Measurements from ENCODE around the gene KNSTRN.

Gene KNSTRN

DNA sequence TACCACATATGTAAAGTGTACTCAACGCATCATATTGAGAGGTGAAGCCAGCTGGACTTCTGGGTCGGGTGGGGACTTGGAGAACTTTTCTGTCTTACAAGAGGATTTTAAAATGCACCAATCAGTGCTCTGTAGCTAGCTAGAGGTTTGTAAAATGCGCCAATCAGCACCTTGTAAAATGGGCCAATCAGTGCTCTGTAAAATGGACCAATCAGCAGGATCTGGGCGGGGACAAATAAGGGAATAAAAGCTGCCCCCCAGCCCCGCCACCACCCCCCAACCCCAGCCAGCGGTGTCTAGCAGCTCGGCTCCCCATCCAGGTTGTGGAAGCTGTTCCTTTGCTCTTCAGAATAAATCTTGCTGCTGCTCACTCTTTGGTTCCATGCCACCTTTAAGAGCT lies 16.8 kb downstream of the KNSTRN start:
- no peak for DNase-seq (ENCODE audit: low read depth)
- TF ChIP-seq, protein P1, sequence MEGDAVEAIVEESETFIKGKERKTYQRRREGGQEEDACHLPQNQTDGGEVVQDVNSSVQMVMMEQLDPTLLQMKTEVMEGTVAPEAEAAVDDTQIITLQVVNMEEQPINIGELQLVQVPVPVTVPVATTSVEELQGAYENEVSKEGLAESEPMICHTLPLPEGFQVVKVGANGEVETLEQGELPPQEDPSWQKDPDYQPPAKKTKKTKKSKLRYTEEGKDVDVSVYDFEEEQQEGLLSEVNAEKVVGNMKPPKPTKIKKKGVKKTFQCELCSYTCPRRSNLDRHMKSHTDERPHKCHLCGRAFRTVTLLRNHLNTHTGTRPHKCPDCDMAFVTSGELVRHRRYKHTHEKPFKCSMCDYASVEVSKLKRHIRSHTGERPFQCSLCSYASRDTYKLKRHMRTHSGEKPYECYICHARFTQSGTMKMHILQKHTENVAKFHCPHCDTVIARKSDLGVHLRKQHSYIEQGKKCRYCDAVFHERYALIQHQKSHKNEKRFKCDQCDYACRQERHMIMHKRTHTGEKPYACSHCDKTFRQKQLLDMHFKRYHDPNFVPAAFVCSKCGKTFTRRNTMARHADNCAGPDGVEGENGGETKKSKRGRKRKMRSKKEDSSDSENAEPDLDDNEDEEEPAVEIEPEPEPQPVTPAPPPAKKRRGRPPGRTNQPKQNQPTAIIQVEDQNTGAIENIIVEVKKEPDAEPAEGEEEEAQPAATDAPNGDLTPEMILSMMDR (conservative IDR thresholded peaks at IDR 0.05; ENCODE audit: control insufficient read depth, insufficient read depth, low read depth, low read length) = no peak
- H3K4me3 ChIP-seq (ENCODE audit: control insufficient read depth, low read depth, low read length) = no peak overlapping the region

DNA sequence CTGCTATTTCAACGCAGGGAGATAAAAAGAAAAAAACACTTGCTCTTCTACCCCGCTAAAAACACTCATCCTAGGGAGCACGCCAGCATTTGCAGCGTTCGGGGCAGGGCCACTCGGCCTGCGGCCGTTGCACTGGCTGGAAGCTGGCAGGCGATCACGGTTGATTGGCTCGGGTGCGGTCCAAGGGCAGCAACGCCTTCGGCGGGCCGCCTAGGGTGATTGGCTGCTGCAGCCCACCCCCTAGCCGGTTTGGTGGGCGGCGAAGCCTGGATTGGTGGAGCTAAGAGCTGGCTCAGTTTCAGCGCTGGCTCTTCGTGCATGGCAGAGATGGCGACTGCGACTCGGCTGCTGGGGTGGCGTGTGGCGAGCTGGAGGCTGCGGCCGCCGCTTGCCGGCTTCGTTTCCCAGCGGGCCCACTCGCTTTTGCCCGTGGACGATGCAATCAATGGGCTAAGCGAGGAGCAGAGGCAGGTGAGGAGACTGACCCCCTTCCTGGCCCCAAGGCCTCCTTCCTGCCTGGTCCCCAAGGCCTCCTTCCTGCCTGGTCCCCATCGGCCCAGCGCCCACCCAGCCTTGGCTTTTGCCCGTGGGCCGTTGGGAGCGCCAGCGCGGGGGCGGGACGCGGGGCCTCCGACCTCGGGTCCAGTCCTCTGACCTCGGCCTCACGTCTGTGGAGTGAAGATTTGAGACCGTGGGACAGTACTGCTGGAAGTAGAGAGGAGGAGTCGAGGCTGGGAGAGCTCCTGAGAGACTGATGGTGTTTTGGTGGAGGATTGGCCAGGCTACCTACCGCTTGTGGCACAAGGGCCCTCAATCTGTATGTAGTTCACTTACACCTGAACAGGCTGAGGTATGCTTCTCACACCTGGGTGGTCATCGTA lies 23.2 kb downstream of the KNSTRN start, which contains the start of gene IVD:
Gene IVD (plus strand): TSS at position 295 of the 881 bp plus-strand sequence. CDS start 33 bp downstream, at position 328.
- peak; percentile 95 for DNase-seq (ENCODE audit: low read depth)
- TF ChIP-seq, protein P1 (conservative IDR thresholded peaks at IDR 0.05; ENCODE audit: control insufficient read depth, insufficient read depth, low read depth, low read length) = no peak
- peak within 1 kb of the TSS; percentile 86 for H3K4me3 ChIP-seq (ENCODE audit: control insufficient read depth, low read depth, low read length)

DNA sequence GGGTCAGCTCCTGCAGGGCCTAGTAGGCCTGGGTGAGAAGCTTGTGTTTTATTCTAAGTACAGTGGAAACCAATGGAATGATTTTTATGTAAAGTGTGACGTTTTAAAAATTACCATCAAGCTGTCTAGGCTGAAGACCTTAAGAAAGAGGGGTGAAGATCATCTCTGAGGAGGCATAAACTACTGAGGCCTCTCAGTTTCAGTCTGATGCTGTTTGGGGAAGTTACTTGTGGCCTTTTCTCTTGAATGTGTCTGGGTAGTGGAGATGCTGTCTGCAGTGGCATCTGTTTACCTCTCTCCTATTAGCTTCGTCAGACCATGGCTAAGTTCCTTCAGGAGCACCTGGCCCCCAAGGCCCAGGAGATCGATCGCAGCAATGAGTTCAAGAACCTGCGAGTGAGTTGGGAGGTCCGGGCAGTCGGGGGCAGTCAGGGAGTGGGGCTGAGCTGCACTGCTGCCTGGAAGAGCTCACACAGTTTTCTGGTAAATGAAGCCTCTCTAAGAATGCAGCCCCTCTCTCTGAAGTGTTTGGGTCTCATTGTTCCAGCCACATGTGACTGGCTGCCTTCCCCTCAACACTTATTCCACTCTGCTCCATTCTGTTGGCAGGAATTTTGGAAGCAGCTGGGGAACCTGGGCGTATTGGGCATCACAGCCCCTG lies 24.9 kb downstream of the KNSTRN start:
- H3K4me3 ChIP-seq (ENCODE audit: control insufficient read depth, low read depth, low read length) = no peak overlapping the region
- TF ChIP-seq, protein P1 (conservative IDR thresholded peaks at IDR 0.05; ENCODE audit: control insufficient read depth, insufficient read depth, low read depth, low read length) = no peak
- no peak for DNase-seq (ENCODE audit: low read depth)

DNA sequence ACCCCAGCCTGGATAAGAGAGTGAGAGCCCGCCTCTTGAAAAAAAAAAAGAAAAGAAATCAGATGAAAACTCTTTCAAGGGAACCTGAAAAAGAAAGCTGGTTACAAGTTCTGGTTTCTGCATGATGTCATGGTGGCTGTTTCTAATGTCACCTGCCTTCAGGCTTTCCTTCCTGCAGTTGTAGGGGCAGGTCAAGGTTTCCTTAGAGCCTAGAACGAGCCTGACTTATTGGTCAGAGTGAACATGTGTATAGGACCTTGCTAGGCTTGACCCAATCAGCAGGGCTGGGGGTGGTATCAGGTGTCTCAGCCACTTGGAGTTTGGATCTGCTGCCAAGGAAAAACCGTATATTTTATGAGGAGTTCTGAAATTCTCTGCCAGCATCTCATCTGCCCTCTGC lies 26.8 kb downstream of the KNSTRN start:
- no peak overlapping the region for H3K4me3 ChIP-seq (ENCODE audit: control insufficient read depth, low read depth, low read length)
- TF ChIP-seq, protein P1 (conservative IDR thresholded peaks at IDR 0.05; ENCODE audit: control insufficient read depth, insufficient read depth, low read depth, low read length) = no peak
- no peak for DNase-seq (ENCODE audit: low read depth)

DNA sequence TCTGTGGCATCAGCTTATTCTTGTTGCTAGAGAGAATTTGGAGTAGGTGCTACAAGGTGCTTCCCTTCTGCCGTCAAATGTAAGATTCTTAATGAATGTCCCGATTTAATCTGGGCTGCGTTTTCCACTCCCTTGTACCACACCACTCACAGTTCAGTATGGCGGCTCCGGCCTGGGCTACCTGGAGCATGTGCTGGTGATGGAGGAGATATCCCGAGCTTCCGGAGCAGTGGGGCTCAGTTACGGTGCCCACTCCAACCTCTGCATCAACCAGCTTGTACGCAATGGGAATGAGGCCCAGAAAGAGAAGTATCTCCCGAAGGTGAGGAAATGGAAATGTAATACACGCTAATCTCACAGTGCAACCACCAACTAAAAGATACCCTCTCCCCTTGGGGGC lies 28.0 kb downstream of the KNSTRN start:
- no peak overlapping the region for H3K4me3 ChIP-seq (ENCODE audit: control insufficient read depth, low read depth, low read length)
- TF ChIP-seq, protein P1 (conservative IDR thresholded peaks at IDR 0.05; ENCODE audit: control insufficient read depth, insufficient read depth, low read depth, low read length) = no peak
- no peak for DNase-seq (ENCODE audit: low read depth)

DNA sequence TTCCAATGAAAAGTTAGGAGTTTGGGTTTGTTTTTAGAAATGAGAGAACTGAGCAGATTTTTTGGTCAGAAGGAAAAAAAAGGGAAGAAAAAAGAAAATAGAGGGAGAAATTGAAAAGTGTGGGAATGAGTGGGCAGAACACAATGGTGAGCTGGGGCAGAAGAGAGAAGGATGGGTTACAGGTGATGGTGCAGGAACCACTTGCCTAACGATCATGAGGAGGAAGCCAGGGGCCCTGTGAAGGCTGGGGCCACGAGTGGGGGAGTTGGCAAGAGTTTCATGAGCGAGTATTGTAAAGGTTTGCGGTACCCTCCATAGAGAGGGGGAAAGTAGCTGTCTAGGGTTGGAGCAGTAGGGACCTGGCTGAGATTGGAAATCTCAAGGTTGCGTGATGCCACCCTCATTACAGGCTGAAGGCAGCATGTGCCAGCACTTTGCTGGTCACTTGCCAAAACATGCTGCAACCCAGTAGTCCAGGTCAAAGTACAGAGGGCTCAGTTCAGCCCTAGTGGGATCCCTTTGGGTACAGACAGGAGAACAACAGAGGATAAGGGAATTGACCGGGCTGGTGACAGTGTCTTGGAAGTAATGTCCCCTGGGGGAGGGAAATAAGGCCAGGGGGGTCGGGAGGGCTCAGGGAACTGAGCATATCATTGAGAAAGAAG lies 29.7 kb downstream of the KNSTRN start:
- TF ChIP-seq, protein P1 (conservative IDR thresholded peaks at IDR 0.05; ENCODE audit: control insufficient read depth, insufficient read depth, low read depth, low read length) = no peak
- no peak overlapping the region for H3K4me3 ChIP-seq (ENCODE audit: control insufficient read depth, low read depth, low read length)
- DNase-seq (ENCODE audit: low read depth) = no peak

Measured in fibroblast of mammary gland (primary cell).